ENCODE measurements around the gene CIAO3. TPM values are rescaled to one million over a fixed set of nuclear protein-coding genes. Genes with fewer than 3 reads are reported as not detected.
A peak's percentile ranks its signal among the peaks of the same experiment; 100 is the strongest.

CIAO3 gene
- total RNA-seq, 1 experiment from 2014 or later: 51.9 TPM

DNA sequence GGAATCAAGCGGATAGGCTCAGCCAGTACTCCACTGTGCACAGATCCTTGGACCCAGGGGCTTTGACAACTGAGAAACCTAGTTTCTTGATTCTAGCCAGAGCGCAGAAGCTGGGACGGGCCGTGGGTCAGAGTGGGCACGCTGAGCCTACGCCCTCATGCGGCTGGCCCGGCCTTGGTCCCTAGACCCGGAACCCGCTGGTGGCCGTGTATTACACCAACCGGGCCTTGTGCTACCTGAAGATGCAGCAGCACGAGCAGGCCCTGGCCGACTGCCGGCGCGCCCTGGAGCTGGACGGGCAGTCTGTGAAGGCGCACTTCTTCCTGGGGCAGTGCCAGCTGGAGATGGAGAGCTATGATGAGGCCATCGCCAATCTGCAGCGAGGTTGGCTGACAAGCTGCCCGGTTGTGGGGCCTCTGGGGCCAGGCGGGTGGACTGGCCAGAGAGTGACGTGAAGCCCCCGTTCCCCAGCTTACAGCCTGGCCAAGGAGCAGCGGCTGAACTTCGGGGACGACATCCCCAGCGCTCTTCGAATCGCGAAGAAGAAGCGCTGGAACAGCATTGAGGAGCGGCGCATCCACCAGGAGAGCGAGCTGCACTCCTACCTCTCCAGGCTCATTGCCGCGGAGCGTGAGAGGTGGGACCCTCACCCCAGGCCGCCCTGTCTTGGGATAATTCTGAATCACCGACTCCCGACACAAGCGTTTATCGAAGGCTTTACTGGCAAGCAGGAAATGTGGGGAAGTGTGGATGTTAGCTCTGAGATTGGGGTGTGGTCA is 59.6 kb downstream of the CIAO3 start:
- Mint-ChIP-seq H3K4me1 (ENCODE audit: low read depth, unreplicated experiment) (peaks cover 22% of the 10 kb centered on the region), H3K27me3 (ENCODE audit: unreplicated experiment) (no peaks in the 10 kb centered on the region), H3K4me3 (ENCODE audit: low read depth, unreplicated experiment) (peak overlapping the region; percentile 94), H3K9me3 (ENCODE audit: low read depth, unreplicated experiment) (no peaks in the 10 kb centered on the region), H3K27ac (ENCODE audit: unreplicated experiment) (peak overlapping the region; percentile 89), H3K36me3 (ENCODE audit: insufficient read depth, unreplicated experiment) (peaks cover 85% of the 10 kb centered on the region)
- intact Hi-C loops (cut with micrococcal nuclease; ENCODE audit: unreplicated experiment): no loop called here
- no TSS peak for BruUV-seq (replicated peaks)
- peak; percentile 62 for DNase-seq
- CTCF ChIA-PET: interaction anchor here (1.2 kb wide), 1 partner anchor 9 kb away, joined by 3 read pairs; the partner anchor contains the start of gene WDR24
- TF ChIP-seq, protein P1, sequence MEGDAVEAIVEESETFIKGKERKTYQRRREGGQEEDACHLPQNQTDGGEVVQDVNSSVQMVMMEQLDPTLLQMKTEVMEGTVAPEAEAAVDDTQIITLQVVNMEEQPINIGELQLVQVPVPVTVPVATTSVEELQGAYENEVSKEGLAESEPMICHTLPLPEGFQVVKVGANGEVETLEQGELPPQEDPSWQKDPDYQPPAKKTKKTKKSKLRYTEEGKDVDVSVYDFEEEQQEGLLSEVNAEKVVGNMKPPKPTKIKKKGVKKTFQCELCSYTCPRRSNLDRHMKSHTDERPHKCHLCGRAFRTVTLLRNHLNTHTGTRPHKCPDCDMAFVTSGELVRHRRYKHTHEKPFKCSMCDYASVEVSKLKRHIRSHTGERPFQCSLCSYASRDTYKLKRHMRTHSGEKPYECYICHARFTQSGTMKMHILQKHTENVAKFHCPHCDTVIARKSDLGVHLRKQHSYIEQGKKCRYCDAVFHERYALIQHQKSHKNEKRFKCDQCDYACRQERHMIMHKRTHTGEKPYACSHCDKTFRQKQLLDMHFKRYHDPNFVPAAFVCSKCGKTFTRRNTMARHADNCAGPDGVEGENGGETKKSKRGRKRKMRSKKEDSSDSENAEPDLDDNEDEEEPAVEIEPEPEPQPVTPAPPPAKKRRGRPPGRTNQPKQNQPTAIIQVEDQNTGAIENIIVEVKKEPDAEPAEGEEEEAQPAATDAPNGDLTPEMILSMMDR (IDR thresholded peaks at IDR 0.05; ENCODE audit: unreplicated experiment): no peak

DNA sequence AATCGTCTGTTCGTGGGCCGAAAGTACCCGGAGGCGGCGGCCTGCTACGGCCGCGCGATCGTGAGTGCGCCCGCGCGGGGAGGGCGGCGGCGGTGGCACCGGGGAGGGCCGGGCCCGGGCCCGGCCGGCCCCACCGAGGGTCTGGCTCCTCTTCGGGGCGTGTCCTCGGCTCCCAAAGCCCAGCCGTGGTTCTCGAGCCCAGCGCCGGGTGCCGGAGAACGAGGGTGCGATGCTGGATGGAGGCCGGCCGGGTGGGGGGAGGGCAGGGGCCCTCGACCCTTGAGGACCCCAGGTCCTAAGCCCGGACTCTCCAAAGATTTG is 60.2 kb downstream of the CIAO3 start:
- no peaks in the 10 kb centered on the region for H3K9me3 Mint-ChIP-seq (ENCODE audit: low read depth, unreplicated experiment)
- no peaks in the 10 kb centered on the region for H3K27me3 Mint-ChIP-seq (ENCODE audit: unreplicated experiment)
- no TSS peak for BruUV-seq (replicated peaks)
- intact Hi-C loops (cut with micrococcal nuclease; ENCODE audit: unreplicated experiment): no loop called here
- DNase-seq: no peak
- peak overlapping the region; percentile 89 for H3K27ac Mint-ChIP-seq (ENCODE audit: unreplicated experiment)
- H3K4me1 Mint-ChIP-seq (ENCODE audit: low read depth, unreplicated experiment): peaks cover 22% of the 10 kb centered on the region
- H3K4me3 Mint-ChIP-seq (ENCODE audit: low read depth, unreplicated experiment): peak overlapping the region; percentile 94
- CTCF ChIA-PET: interaction anchor here (0.7 to 1.2 kb wide), 3 partner anchors 9 to 306 kb away, joined by 3 read pairs; partner anchors contain the start of genes CIAO3 and WDR24
- TF ChIP-seq, protein P1 (IDR thresholded peaks at IDR 0.05; ENCODE audit: unreplicated experiment): no peak
- peaks cover 79% of the 10 kb centered on the region for H3K36me3 Mint-ChIP-seq (ENCODE audit: insufficient read depth, unreplicated experiment)

DNA sequence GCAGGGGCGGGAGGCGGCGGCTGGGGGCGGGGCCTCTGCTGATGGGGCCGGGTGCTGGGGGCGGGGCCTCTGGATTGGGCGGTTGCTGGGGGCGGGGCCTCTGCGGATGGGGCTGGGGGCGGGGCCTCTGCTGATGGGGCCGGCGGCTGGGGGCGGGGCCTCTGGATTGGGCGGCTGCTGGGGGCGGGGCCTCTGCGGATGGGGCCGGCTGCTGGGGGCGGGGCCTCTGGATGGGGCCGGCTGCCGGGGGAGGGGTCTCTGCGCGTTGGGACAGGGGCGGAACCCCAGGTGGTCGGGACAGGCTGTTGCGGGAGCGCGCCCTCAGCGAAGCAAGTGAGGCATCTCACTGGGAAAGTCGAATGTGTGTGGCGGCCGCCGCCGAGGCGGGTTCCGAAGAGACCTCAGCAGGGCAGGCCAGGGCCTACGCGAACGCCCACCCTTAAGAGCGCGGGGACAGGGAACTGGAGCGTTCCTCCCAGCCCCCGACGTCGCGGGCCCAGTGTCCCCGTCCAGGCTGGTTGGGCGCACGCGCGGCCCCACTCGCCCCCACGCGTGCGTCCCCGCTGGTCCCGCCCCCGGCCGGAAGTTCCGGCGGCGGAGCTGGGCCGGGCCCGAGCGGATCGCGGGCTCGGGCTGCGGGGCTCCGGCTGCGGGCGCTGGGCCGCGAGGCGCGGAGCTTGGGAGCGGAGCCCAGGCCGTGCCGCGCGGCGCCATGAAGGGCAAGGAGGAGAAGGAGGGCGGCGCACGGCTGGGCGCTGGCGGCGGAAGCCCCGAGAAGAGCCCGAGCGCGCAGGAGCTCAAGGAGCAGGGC is 60.8 kb downstream of the CIAO3 start, which contains the start of gene STUB1:
Gene STUB1, plus strand, starts transcription at position 597 of the 811 bp plus-strand sequence. Its CDS starts 116 bp downstream, at position 713.
- peak; percentile 93 for DNase-seq
- CTCF ChIA-PET: interaction anchor here (0.7 to 1.2 kb wide), 4 partner anchors 10 to 307 kb away, joined by 3 read pairs; partner anchors contain the start of genes CIAO3 and WDR24
- Mint-ChIP-seq H3K4me1 (ENCODE audit: low read depth, unreplicated experiment) (peaks cover 22% of the 10 kb centered on the region), H3K27ac (ENCODE audit: unreplicated experiment) (peak within 1 kb of the TSS; percentile 89), H3K4me3 (ENCODE audit: low read depth, unreplicated experiment) (peak within 1 kb of the TSS; percentile 94), H3K36me3 (ENCODE audit: insufficient read depth, unreplicated experiment) (peaks cover 78% of the 10 kb centered on the region), H3K9me3 (ENCODE audit: low read depth, unreplicated experiment) (no peaks in the 10 kb centered on the region), H3K27me3 (ENCODE audit: unreplicated experiment) (no peaks in the 10 kb centered on the region)
- BruUV-seq (replicated peaks): no TSS peak
- TF ChIP-seq, protein P1 (IDR thresholded peaks at IDR 0.05; ENCODE audit: unreplicated experiment): no peak
- intact Hi-C loops (cut with micrococcal nuclease; ENCODE audit: unreplicated experiment): no loop called here

Small RNA genes lying within 50 kb of the gene (microRNA-seq; reads per million reads assigned to microRNA genes)
- gene MIR662: not detected

Other genes starting within 250 kb of the CIAO3 start
- 108 and 120 TPM in 2 replicates for gene CAPN15, start 213.3 kb downstream of the CIAO3 start, total RNA-seq (2022)
- not detected in 2 replicates for gene PRR35, start 180.6 kb downstream of the CIAO3 start, total RNA-seq (2022)
- not detected in 2 replicates for gene NHLRC4, start 174.0 kb downstream of the CIAO3 start, total RNA-seq (2022)
- 101 and 106 TPM in 2 replicates for gene PIGQ, start 171.0 kb downstream of the CIAO3 start, total RNA-seq (2022)
- gene RAB40C, start 150.9 kb downstream of the CIAO3 start, total RNA-seq (2022): 35.6 and 36.5 TPM in 2 replicates
- gene WFIKKN1, start 110.0 kb downstream of the CIAO3 start, total RNA-seq (2022): 0.66 and 0.90 TPM in 2 replicates
- 117 and 121 TPM in 2 replicates for gene METTL26, start 104.7 kb downstream of the CIAO3 start, total RNA-seq (2022)
- gene MCRIP2, start 99.2 kb downstream of the CIAO3 start, total RNA-seq (2022): 56.3 and 60.7 TPM in 2 replicates
- gene WDR90, start 91.6 kb downstream of the CIAO3 start, total RNA-seq (2022): 142 and 162 TPM in 2 replicates
- gene RHOT2, start 72.9 kb downstream of the CIAO3 start, total RNA-seq (2022): 154 and 163 TPM in 2 replicates
- gene RHBDL1, start 65.3 kb downstream of the CIAO3 start, total RNA-seq (2022): 2.4 and 2.6 TPM in 2 replicates
- gene STUB1, start 60.6 kb downstream of the CIAO3 start, total RNA-seq (2022): 102 and 114 TPM in 2 replicates
- 88.3 and 90.5 TPM in 2 replicates for gene JMJD8, start 56.7 kb downstream of the CIAO3 start, total RNA-seq (2022)
- gene WDR24, start 50.6 kb downstream of the CIAO3 start, total RNA-seq (2022): 18.6 and 22.5 TPM in 2 replicates
- gene FBXL16, start 35.2 kb downstream of the CIAO3 start, total RNA-seq (2022): 1.3 and 4.6 TPM in 2 replicates
- gene METRN, start 25.9 kb downstream of the CIAO3 start, total RNA-seq (2022): 51.7 and 61.5 TPM in 2 replicates
- 49.6 and 57.2 TPM in 2 replicates for gene ANTKMT, start 19.9 kb downstream of the CIAO3 start, total RNA-seq (2022)
- gene CCDC78, start 14.6 kb downstream of the CIAO3 start, total RNA-seq (2022): 10.0 and 12.5 TPM in 2 replicates
- gene HAGHL, start 13.9 kb downstream of the CIAO3 start, total RNA-seq (2022): 11.7 and 12.8 TPM in 2 replicates
- 3.4 and 8.9 TPM in 2 replicates for gene MSLN, start 19.7 kb upstream of the CIAO3 start, total RNA-seq (2022)
- gene RPUSD1, start 47.4 kb upstream of the CIAO3 start, total RNA-seq (2022): 47.5 and 51.1 TPM in 2 replicates
- gene CHTF18, start 47.6 kb upstream of the CIAO3 start, total RNA-seq (2022): 154 and 173 TPM in 2 replicates
- not detected in 2 replicates for gene GNG13, start 59.7 kb upstream of the CIAO3 start, total RNA-seq (2022)
- 31.9 and 34.6 TPM in 2 replicates for gene LMF1, start 230.0 kb upstream of the CIAO3 start, total RNA-seq (2022)
- 0.92 and 1.2 TPM in 2 replicates for gene SOX8, start 240.8 kb upstream of the CIAO3 start, total RNA-seq (2022)

All from Calu3 (cell line).